GM19455 (cell line): ENCODE data around the gene NAT14.
"Not testable (repeated sequence)": the region's sequence is repeated elsewhere in the genome, so short reads cannot be mapped to it uniquely, and the experiment has no call there.

Source experiments
- ATAC-seq: cut with Tn5 transposase; IDR thresholded peaks from one replicate; pipeline ENCODE4 v1.9.1; 2021; ENCODE audit not compliant: unreplicated experiment

Gene NAT14, protein sequence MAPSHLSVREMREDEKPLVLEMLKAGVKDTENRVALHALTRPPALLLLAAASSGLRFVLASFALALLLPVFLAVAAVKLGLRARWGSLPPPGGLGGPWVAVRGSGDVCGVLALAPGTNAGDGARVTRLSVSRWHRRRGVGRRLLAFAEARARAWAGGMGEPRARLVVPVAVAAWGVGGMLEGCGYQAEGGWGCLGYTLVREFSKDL

GRCh38 chr19:55484593-55485438 is at the start of gene NAT14:
Gene NAT14 (plus strand): TSS chr19:55485188. CDS start chr19:55485709, 521 bp downstream.
- ATAC-seq, result no peak

GRCh38 chr19:55436847-55437246 is 48.1 kb upstream of the NAT14 start:
- no peak for ATAC-seq

DNA sequence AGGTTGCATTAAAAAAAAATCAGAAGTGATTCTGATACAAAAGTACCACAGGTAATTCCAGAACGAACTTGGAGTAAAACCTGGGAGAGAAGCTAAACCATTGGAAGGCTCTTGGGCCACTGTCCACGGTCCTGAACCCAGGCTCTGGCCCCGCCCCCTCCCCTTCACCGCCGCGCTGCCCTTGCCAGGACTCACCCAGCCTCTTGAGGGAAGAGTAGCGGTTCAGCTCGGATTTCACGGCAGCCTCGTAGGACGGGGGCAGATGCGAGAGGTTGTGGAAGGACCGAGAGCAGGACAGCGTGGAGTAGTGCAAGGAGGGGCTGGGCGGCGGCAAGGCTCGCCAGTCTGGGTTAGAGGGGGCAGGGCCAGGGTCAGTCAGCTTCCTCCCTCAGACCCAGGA is 47.6 kb upstream of the NAT14 start:
- ATAC-seq, result no peak

DNA sequence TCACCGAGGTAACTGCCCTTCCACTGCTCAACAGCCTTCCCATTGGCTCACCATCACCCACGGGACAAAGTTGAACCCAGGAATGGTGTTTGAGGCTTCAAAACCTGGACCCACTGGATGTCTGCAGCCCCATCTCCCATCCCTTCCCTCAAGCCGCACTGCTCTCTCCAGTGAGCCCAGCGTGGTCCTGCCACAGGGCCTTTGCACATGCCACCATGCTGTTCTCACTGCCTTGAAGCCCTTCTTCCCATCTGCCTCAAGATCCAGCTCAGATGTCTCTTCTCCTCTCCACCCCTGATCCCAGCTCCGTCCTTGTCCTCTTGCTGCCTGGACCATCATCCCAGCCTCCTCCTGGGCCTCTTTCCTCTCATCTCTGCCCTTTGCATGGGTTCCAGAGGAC is 45.9 kb upstream of the NAT14 start:
- no peak for ATAC-seq

DNA sequence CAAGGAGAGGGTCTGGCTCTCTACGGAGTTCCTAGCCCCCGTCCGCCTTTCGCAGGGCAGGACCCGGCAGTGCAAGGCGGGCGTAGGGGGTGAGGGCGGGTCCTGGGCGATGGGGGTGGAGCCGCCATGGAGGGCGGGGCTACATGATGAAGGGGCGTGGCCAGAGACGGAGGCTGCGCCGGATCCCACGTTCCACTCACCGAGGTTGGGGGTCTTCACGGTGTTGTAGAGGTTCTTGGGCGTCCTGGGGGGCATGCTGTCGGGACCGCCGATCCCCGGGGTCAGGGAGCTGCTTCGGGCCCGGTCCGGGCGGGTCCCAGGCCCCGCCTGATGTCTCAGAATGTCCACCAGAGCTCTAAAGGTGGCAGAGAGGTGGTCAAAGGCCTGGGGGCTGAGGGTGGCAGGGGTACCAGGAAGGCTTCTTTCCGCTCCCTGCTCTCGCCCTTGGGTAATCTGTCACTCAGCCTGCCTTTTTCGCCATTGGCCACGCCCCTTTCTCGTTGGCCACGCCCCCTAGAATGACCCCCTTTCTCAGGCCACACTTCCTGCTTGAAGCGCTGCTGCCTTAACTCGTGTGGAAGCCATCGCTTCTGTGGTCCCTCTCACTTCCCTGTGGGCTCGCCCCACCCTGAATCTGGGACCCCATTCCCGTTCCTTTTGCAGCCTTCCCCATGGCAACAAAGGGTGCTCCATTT is 44.4 kb upstream of the NAT14 start:
- no peak for ATAC-seq

GRCh38 chr19:55441319-55441691 is 43.7 kb upstream of the NAT14 start:
- no peak for ATAC-seq

DNA sequence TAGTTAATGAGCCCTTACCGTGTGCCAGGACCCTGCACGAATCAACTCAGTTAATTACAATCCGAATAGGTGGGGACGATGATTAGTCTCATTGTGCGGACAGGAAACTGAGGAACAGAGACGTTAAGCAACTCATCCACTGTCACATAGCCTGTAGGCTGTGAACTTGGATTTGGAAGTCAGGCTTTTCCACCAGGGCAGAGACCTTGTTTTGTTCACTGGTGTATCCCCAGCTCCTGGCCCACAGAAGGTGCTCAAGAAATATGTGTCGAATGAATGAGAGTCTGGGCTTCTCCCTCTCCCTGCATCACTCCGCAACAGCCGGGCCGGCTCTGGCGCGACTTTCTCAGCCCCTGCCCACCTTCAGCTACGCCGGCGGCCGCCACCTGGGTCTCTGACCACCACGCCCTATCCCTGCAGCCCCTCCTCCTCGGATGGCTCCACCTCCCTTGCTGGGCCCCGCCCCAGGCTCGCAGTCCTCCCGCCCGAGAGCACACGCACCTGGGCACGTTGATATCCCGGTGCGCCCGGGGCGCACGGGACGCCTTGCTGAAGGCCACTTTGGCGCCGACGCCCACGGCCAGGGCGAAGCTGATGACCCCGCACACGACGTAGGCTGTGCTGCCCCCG is 43.2 kb upstream of the NAT14 start:
- ATAC-seq, result no peak

DNA sequence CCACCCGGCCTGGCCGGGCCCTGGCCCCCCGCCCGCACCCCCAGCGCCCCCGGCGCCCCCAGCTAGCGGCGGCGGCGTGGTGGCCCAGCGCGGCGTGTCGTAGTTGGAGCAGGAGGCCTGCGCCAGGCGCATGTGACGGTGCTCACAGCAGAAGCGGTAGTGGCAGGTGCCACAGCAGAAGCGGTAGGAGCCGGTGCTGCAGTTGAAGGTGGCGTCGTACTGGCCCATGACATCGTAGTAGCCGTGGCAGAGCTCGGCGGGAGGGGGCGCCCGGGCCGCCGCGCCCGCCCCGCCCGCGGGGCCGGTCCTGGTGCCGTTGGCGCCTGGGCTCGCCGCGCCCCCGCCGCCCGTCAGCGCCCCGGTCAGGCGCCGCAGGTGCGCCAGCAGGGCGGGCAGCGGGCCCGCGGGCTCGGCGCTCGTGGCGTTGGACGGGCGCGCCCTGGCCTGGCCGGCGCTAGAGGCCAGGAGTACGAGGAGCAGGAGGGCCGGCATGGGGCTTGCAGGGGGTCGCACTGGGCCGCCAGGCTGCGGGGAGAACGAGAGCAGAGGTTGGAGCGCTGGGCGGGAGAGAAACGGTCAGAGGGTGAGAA is 42.5 kb upstream of the NAT14 start:
- no peak for ATAC-seq

DNA sequence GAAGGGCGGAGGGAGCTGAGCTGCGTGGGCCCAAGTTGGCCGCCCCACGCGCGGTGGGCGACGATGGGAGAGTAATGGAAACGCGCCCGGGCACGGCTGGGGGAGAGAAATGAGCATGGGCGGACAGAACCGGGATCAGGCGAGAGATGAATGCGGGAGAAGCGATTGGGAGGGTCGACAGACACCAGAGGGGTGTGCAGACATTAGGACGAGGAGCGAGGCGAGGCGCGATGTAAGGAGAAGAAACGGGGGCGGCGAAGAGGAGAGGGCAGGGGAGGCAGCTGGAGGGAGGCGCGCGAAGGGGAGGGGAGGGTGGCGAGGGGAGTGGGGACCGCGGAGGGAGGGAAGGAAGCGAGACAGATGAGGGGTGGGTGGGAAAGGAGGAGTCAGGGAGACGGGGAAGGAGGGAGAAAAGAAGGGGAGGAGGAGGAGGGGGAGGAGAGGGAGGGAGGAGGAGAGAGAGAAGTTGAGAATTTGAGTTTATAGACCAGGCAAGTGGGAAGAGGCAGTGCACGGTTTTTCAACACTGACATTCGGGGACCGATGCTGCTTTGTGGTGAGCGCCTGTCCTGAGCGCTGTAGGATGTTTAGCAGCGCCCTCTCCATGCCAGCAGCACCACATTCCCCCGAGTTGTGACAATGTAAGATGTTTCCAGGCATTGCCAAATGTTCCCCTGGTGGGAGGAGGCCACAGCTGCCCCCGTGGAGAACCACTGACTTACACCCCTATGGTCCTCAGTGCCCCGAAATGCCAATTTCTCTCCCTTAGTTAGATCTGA is 41.8 kb upstream of the NAT14 start, which contains the start of gene SHISA7:
Gene SHISA7 (minus strand): TSS at position 256 of the 779 bp plus-strand sequence. CDS start 437 bp downstream, outside the sequence.
- ATAC-seq, result no peak

- no peak for ATAC-seq
Observed at GRCh38 chr19:55443824-55444480, 41.0 kb upstream of the NAT14 start.

DNA sequence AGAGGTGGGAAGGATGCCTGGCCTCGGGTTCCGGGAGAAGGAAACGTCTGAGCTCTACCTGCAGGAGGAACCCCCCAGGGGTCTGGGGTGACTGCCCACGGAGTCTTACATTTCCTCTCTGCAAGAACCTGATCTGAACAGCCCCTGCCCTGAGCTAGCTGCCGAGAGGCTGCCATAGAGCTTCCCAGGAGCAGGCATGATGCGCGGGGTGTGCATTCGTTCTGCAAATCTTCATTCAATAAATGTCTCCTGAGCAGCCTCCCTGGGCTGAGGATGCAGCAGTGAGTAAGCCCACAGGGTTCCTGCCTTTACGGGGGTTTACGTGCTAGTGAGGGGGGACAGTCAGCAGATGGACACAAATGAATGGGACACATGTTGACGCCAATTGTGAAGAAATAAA is 40.3 kb upstream of the NAT14 start:
- ATAC-seq, result no peak

DNA sequence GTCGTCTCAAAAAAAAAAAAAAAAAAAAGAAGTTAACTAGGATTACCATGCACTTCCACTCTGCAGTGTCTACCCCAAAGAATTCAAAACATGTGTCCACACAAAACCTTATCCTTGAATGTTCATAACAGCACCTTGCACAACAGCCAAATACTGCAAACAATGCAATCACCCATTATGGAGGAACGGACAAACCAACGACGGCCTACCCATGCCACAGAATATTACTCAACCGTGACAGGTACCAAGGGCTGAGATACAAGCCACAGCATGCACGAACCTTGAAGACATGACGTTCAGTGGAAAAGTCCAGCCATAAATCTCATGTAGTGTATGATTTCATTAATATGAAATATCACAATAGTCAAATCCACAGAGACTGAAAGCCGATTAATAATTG is 38.9 kb upstream of the NAT14 start:
- no peak for ATAC-seq

DNA sequence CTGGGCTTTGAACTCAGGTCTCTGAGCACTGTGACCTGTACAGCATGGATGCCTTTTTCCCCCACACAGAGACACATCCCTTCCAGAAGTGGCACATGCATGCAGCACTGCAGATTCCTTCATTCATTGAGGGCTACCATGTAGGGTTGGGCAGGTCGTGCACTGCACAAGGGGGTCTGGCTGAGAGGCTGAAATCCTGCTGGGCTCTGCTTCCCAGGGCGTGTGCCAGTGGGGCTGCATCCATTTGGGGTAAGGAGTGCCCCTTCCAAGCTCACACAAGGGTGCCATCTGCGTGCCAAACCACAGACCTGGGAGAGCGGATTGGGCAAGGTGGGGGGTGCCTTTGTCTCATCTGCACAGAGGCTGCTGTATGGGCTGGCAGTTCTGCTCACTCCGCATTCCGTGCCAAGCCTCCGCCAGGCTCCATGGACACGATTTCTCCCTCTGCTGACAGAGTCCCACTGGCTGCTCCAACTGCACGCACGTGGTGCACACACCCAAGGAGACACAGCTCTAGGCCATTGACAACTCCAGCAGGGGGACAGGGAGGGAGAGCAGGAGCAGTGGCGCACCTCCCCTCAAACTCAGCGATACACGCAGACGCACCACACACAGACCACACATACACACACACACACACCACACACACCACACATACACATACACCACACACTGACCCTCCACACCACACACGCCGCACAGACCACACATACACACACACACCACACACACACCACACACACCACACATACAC is 37.4 kb upstream of the NAT14 start:
- ATAC-seq, result no peak

DNA sequence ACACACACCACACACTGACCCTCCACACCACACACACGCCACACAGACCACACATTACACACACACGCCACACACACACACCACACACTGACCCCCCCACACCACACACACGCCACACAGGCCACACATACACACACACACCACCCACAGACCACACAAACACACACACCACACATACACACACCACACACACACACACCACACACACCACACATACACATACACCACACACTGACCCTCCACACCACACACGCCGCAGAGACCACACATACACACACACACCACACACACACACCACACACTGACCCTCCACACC is 36.9 kb upstream of the NAT14 start:
- ATAC-seq, result not testable (repeated sequence)

- no peak for ATAC-seq
Observed at GRCh38 chr19:55449469-55449868, 35.5 kb upstream of the NAT14 start.

DNA sequence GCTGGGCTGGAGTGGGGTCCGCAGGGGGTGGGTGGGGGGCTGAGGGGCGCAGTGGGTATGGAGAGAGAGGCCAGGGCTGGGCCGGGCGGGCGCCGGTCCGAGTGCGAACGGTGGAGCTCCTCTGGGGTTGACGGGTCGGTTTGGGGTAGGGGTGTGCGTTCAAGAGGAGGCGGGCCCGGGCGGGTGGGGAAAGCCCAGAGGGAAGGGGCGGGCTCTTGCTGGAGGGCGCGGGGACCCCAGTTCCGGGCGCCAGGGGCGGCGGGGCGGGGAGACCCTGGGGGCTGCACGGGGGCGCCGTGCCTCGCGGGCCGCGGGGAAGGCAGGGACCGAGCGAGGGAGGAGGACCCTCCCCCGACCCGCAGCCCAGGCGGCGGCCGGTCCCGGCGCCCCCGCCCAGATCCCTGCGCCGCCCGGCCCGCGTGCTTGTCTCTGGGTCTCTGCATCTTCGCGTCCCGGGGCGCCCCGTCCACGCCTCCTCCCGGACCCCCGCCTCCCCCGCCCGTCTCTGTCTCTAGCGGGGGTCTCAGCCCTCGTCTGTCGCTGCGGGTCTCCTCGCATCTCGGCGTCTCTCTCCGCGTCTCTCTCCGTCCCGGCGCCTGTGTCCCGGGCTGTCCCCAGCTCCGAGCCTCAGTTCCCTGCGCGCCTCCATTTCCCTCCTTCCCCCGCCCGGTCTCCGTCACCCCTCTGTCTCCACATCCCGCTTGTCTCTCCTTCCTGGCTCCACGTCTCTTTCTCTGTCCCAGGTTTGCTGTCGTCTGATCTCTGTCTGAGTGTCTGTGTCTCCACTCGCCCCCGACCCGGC is 33.6 kb upstream of the NAT14 start:
- no peak for ATAC-seq

- ATAC-seq, result no peak
Observed at GRCh38 chr19:55451965-55452748, 32.8 kb upstream of the NAT14 start.
